GM08714 (cell line): ENCODE measurements around the gene CD6.
"Not testable (repeated sequence)": the region's sequence is repeated elsewhere in the genome, so short reads cannot be mapped to it uniquely, and the experiment has no call there.

Source experiments
- H3K4me3 ChIP-seq: fragments of 200-500 bp; sonication (Bioruptor generic); 2 replicates; pipeline ENCODE4 v1.5.1; 2014; ENCODE audit warnings: mild to moderate bottlenecking, low read length, inconsistent platforms
- ZNF274 ChIP-seq: IDR thresholded peaks from 2 replicates; pipeline ENCODE4 v1.6.1; 2012; ENCODE audit warnings: mild to moderate bottlenecking, low read depth, low read length

Gene CD6

DNA sequence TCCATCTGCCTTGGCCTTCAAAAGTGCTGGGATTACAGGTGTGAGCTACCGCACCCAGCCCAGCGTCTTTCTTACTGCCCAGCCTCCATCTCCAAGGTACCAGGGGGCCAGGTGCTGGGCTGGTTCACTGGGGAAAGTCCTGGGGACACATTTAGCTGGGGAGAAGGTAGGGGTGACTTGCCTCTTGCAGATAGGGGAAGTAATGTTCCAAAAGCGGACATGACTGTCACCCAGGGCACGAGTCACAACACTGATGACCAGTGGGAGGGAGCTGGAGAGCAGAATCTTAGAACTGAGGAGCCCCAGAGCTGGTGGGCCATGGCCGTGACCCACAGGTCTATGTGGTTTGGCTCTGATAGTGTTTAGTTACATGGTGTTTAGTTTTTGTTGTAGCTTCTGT is 17.1 kb upstream of the CD6 start:
- H3K4me3 ChIP-seq = no peak overlapping the region
- no peak for TF ChIP-seq ZNF274

DNA sequence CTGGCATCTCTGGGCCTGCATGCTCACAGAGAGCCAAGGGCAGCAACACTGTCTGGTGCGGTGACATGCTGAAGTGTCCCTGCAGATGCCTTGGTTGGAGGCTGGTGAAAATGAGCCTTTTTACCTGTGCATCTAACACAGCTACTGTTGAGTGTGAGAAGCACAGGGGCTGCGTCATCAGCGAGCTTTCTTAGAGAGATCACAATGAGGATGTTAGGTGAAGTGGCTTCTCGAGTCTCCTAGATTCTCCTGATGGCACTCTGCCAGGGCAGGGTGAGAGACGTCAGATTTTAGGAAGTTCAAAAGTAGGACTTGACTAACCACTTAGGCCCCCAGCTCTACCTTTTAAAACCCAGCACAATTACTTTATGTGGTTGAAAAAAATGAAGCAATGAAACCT is 15.9 kb upstream of the CD6 start:
- H3K4me3 ChIP-seq = no peak overlapping the region
- no peak for TF ChIP-seq ZNF274

DNA sequence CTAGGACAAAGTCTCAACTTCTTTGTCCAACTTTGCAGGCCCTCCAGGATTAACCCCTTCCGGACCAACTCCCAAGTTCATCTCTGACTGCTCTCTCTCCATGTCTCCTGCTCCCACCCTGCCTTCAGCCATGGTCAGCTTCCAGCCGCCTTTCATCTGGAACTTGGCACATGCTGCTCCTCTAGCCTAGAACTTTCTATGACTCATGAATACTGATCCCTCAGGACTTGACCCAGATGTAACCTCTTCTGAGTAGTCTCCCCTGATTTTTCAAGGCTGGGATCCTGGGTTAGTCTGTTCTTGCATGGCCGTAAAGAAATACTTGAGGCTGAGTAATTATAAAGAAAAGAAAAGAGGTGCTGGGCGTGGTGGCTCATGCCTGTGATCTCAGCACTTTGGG is 14.3 kb upstream of the CD6 start:
- H3K4me3 ChIP-seq = no peak overlapping the region
- no peak for TF ChIP-seq ZNF274

DNA sequence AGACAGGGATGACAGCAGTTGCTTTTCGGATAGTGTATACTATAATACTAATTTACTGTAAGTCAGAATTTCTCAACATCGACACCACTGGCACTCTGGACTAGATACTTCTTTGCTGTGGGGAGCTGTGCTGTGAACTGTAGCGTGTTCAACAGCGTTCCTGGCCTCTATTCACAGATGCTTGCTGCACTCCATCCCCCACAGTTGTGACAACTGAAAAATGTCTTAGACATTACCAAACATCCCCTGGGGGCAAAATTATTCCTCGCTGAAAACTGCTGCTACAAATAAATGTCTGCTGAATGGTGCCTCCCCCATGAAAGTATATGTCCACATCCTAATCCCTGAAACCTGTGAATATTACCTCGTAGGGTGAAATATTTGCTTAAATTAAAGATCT is 12.0 kb upstream of the CD6 start:
- H3K4me3 ChIP-seq = no peak overlapping the region
- no peak for TF ChIP-seq ZNF274

DNA sequence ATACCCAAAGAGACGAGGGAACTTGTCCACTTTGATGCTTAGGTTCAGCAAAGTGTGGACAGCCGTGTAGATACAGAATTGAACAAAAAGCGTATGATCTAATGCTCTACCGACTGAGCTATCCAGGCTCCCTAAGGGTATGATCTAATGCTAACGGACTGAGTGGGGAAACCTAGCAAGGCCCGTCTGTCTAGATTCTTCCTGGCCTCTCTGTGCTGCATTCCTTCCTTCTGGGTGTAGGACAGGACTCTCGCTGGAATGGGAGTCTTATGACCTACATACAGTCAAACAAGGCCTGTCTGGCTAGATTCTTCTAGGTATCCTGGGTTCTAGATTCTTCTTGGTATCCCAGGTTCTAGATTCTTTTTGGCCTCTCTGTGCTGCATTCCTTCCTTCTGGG is 11.1 kb upstream of the CD6 start:
- no peak overlapping the region for H3K4me3 ChIP-seq
- no peak for TF ChIP-seq ZNF274

DNA sequence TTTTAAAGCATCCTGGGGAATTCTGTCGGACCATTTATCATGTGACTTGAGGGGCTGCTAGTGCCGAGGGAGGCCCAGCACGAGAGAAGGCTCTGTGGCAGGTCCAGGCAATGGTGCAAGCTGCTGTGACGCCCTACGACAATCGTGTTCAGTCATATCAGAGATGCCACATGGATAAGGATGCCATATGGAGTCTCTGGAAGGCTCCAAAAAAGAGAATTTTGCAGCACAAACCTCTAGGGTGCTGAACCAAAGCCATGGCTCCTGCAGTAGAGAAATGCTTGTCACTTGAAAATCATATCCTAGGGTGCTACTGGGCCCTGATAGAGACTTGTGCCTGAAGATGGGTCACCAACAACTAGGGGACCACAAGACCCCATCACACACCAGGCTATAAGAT is 6.7 kb upstream of the CD6 start:
- TF ChIP-seq ZNF274 = no peak
- no peak overlapping the region for H3K4me3 ChIP-seq

DNA sequence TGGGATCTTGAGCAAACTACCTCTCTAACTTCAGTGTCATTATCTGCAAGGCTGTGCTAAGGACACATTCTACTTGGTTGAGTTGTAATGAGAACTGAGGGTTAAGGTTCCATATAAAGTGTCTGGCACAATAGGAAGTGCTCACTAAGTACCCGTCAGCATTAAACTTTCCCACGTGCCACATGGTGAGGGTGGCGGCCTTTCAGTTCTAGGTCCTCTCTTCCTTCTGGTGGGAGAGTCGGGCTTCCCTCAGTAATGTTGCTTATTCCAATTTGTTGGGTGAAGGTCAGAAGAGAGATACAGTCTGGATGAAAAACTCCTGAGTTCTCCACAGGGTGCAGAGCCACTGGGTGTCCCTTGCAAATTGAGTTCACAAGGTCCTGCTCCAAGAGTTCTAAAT is 4.6 kb upstream of the CD6 start:
- no peak for TF ChIP-seq ZNF274
- H3K4me3 ChIP-seq = no peak overlapping the region

DNA sequence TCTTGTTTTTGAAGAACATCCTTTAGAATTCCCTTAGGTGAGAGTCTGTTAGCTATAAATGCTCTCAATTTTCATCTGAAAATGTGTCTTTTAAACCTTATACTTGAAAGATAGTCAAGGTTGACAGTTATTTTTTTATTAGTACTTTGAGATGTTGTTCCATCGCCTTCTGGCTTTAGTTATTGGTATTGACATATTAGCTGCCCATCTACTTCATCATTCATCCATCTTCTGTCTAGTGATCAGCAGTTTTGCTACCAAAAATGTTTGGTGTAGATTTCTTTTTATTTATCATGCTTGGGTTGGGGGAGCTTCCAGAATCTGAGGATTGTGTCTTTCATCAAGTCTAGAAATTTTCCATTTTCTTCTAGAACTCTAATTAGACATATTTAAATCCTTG is 3.3 kb upstream of the CD6 start:
- no peak for TF ChIP-seq ZNF274
- no peak overlapping the region for H3K4me3 ChIP-seq

DNA sequence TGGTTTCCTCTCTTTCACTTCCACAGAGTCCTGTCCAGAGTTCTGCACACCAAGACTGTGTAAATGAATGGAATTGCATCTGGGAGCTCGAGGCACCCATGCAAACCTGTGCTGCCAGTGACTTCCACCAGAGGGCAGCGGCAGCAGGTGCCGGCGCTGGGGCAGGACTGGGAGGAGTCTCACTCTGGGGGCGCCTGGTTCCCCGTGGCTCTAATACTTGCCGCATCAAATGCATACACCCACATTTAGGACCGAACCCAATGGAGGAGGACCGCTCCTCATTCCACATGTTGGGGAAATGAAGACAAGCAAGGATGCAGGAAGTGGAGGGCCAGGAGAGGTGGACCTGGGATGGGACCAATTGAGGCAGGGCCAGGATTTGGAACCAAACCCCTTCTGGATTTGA is 1.1 kb upstream of the CD6 start:
- H3K4me3 ChIP-seq = no peak overlapping the region
- TF ChIP-seq ZNF274 = no peak

DNA sequence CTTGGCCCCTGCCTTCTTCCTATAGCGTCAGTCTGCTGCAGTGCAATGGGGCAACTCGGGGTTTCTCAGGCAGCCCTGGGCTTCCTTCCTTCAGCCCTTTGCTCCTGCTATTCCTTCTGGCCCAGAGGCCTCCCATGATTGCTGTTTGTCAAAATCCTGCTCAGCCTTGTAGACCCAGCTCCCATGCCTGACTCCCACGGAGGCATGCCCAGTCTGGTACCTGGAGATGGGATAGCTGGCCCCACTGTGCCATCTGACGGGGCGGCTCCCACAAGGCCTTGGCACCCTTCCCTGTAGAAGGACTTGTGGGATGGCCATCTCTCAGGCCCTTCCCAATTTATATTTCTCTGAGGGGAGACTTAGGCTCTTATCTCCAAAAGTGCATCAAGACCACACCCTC is 590 bp upstream of the CD6 start:
- no peak for TF ChIP-seq ZNF274

DNA sequence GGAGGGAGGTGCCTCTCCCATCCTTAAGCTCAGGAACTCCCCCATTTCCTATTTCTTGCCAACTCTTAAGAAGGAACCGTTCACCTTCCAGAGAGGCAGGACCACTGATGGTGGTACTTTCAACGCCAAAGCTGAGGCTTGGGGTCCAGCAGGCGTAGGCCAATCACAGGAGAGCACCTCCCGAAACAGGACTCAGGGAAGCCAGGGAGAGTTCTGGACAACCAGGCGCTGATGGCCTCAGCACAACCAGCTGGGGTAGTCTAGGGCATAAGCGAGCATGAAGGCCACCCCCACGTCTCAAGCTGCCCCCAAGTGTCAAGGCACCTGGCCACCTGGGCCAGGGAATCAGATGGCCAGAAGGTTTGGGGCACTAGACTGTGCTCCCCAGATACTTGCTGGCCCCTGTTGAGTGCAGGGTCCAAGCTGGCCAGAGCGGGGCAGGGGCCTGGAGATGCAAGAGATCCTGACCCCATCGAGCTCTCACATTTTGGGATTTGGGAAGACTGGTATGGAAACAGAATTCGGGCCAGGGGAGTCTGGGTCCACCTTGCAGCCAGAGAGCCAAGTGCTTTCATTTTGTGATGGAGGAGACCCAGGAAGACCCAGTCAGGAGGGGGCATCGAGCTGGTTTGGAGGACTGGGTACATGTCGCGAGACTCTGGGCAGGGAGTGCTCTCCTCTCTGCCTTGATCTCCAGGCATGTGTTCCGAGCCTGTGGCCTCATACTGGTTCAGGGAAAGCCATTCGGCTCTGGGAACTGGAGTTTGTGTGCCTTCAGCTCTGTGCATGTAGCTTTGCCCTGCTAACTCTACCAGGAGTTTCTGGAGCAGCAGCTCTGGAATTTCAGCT is 926 bp downstream of the CD6 start:
- no peak for TF ChIP-seq ZNF274
- H3K4me3 ChIP-seq = no peak overlapping the region

More for the DNA sequence above, 590 bp upstream of the CD6 start:
- no peak overlapping the region for H3K4me3 ChIP-seq

DNA sequence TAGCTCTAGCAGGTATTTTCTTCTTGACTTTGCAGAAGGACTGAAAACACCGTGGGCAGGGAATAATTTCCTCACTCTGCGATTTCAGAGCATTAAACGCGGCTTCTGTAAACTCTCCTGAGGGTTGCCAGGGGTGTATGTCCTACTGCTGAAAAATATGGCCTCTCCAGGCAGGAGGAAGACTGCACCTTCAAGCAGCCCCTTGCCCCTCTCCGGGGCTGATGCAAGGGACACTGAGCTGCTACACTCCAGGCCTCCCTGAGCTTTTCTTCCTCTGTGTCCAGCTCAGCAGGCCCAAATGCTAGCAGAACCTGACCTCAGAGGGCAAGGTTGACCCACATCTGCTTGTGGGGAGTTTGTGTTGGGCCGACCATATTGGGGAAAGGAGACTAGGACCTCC is 2.2 kb downstream of the CD6 start:
- TF ChIP-seq ZNF274 = no peak
- H3K4me3 ChIP-seq = no peak overlapping the region

DNA sequence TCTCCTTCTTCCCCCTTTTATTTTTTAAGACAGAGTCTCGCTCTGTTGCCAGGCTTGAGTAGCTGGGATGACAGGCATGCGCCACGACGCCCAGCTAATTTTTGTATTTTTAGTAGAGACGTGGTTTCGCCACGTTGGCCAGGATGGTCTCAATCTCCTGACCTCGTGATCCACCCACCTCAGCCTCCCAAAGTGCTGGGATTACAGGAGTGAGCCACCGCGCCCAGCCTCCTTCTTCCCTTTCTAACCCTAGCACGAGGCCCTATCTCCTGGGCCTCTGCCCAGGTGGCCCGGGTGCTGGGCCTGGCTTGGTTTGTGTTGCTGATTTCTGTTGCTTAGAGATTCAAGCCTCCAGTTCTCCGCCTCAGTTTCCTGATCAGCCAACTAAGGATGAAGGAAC is 2.8 kb downstream of the CD6 start:
- not testable (repeated sequence) for H3K4me3 ChIP-seq

DNA sequence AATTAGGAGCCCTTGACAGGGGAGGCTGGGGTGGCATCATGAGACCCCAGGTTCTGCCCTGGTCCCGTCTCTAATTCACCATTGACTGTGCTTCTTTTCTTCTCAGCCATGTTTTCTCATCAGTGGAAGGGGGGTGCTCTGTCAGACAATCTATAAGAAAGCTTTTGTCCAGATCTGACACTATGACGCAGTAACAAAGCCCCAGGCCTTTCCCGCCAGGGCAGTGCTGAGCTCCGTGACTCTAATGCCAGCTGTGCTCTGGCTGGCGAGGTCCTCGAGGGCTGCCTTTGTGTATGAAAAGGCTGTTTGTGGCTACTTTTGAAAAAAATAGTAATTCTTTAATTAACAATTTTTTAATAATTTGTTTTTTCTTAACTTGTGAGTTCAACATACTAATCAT is 3.2 kb downstream of the CD6 start:
- H3K4me3 ChIP-seq = no peak overlapping the region
- TF ChIP-seq ZNF274 = no peak

DNA sequence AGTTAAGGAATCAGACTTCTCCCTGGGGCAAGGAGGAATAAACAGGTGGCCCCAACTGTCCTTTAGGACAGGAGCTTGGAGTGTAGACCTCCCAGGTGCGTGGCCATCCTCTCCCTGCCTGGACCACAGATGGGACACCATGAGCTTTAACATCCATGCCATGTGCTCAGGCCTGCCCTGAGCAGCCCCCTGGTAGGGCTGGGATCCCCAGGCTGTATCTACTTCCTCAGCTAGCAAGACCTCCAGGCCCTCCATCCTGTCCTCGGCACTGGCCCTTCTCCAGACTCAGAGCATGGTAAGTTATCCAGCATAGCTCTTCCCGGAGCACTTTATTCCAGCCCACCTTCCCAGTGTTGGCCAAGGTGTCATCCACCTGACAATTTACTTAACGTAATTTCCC is 5.7 kb downstream of the CD6 start:
- no peak for TF ChIP-seq ZNF274
- no peak overlapping the region for H3K4me3 ChIP-seq

DNA sequence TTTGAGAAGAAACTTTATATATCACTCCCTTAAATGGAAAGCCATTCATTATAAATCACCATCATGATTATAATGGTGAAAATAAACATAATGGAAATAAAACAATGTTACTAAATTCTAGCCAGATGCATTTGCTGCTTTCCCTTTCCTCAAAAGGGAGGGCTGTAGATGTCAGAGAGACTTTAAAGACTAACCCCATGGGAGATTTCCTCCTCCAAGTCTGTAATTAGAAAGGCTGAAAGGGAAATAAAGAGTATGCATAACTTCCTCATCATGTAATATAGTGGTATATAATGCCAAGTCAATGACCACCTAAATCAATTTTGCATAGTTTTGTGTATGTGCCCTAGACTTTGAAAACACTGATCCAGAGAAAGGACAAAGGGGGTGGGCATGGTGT is 6.4 kb downstream of the CD6 start:
- no peak overlapping the region for H3K4me3 ChIP-seq
- no peak for TF ChIP-seq ZNF274
